Endothelial cell of hepatic sinusoid (primary cell): ENCODE results near the gene HOXB6.

Source experiments
- in situ Hi-C: cut with HindIII; loops from 2 replicates; pipeline ENCODE4 v1.10.0; 2017; ENCODE audit warnings: low sequenced_read_pairs

Gene HOXB6

GRCh38 chr17:48596000-48596734, 8.6 kb downstream of the HOXB6 start:
- in situ Hi-C loops = no loop called here

GRCh38 chr17:48595278-48595999, 9.3 kb downstream of the HOXB6 start:
- in situ Hi-C loops = no loop called here

GRCh38 chr17:48594538-48595277, 10.1 kb downstream of the HOXB6 start:
- in situ Hi-C loops = no loop called here

GRCh38 chr17:48593840-48594537, 10.8 kb downstream of the HOXB6 start:
- in situ Hi-C loops = no loop called here

- in situ Hi-C loops = no loop called here
Measured at GRCh38 chr17:48593126-48593829, 11.5 kb downstream of the HOXB6 start, which contains the start of gene HOXB5. Gene HOXB5 (minus strand): TSS chr17:48593779. CDS start chr17:48593682, 97 bp downstream.

GRCh38 chr17:48592577-48592976, 12.2 kb downstream of the HOXB6 start:
- in situ Hi-C loops = no loop called here

GRCh38 chr17:48592057-48592514, 12.7 kb downstream of the HOXB6 start:
- in situ Hi-C loops = no loop called here

GRCh38 chr17:48591255-48592056, 13.3 kb downstream of the HOXB6 start:
- in situ Hi-C loops = no loop called here

GRCh38 chr17:48590607-48591161, 14.1 kb downstream of the HOXB6 start:
- in situ Hi-C loops = no loop called here

GRCh38 chr17:48589831-48590606, 14.8 kb downstream of the HOXB6 start, which contains the start of gene HOXB3:
Gene HOXB3 (minus strand): TSS chr17:48590241. CDS start chr17:48552474, 37,767 bp downstream.
- in situ Hi-C loops = no loop called here

- in situ Hi-C loops = no loop called here
Measured at GRCh38 chr17:48589060-48589830, 15.5 kb downstream of the HOXB6 start.

- in situ Hi-C loops = no loop called here
Measured at GRCh38 chr17:48588528-48588927, 16.3 kb downstream of the HOXB6 start.

GRCh38 chr17:48588074-48588415, 16.7 kb downstream of the HOXB6 start:
- in situ Hi-C loops = no loop called here

- in situ Hi-C loops = no loop called here
Measured at GRCh38 chr17:48587276-48588073, 17.3 kb downstream of the HOXB6 start.

- in situ Hi-C loops = no loop called here
Measured at GRCh38 chr17:48586355-48587258, 18.2 kb downstream of the HOXB6 start.
